ENCODE results near the gene ATOX1. TPM values are rescaled to one million over a fixed set of nuclear protein-coding genes. Genes with fewer than 3 reads are reported as not detected.
A peak's percentile ranks its signal among the peaks of the same experiment; 100 is the strongest.

Gene ATOX1
- total and polyA plus RNA-seq, 2 of the 13 experiments (the other 11 are each of a cell fraction or from before 2014, with no cell fraction given) = 62.4 to 124 TPM

DNA sequence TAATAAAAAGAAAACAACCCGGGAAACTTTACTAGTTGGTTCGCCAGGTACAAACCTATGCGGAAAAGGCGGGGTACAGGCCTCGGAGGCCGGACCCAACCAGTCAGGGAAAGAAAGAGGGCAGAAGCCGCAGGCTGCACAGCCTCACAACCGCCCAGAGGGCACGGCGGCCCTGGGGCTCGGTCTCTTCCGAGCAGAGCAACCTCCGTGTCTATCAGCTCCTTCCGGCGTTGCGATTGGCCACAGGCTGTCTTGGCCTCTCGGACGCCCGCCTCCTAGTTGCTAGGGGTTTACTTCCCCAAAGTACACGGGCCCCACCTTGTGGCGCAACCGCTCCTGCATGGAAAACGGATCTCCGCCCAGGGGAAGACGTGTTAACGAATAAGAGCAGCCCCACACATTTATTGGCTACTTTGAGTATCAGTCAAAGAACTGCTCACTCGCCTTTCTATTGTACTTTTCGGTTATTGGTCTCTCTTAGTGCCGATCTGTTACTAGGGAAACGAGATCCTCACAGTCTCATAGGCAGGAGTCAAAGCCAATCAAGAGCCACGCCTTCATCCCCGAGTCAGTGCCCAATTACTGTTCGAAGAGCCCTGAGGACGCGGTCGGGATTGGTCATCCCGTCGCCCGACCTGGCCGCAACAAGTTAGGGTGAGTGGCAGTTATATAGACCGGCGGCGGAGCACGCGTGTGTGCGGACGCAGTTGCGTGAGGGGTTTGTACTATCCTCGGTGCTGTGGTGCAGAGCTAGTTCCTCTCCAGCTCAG, 13.0 kb upstream of the ATOX1 start, which contains the start of gene G3BP1 (continued):
- TF ChIP-seq, protein P1, sequence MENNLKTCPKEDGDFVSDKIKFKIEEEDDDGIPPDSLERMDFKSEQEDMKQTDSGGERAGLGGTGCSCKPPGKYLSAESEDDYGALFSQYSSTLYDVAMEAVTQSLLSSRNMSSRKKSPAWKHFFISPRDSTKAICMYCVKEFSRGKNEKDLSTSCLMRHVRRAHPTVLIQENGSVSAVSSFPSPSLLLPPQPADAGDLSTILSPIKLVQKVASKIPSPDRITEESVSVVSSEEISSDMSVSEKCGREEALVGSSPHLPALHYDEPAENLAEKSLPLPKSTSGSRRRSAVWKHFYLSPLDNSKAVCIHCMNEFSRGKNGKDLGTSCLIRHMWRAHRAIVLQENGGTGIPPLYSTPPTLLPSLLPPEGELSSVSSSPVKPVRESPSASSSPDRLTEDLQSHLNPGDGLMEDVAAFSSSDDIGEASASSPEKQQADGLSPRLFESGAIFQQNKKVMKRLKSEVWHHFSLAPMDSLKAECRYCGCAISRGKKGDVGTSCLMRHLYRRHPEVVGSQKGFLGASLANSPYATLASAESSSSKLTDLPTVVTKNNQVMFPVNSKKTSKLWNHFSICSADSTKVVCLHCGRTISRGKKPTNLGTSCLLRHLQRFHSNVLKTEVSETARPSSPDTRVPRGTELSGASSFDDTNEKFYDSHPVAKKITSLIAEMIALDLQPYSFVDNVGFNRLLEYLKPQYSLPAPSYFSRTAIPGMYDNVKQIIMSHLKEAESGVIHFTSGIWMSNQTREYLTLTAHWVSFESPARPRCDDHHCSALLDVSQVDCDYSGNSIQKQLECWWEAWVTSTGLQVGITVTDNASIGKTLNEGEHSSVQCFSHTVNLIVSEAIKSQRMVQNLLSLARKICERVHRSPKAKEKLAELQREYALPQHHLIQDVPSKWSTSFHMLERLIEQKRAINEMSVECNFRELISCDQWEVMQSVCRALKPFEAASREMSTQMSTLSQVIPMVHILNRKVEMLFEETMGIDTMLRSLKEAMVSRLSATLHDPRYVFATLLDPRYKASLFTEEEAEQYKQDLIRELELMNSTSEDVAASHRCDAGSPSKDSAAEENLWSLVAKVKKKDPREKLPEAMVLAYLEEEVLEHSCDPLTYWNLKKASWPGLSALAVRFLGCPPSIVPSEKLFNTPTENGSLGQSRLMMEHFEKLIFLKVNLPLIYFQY (CRISPR knock-in tag; IDR thresholded peaks at IDR 0.05; ENCODE audit: borderline replicate concordance) = peak; percentile 40; the same call in 1 of the 2 replicates
- TF ChIP-seq MED13 (CRISPR knock-in tag; IDR thresholded peaks at IDR 0.05) (peak; percentile 64), TBP (CRISPR knock-in tag; IDR thresholded peaks at IDR 0.05) (peak; percentile 78; the same call in 1 of the 2 replicates), ZNF747 (CRISPR knock-in tag; IDR thresholded peaks at IDR 0.05; ENCODE audit: borderline replicate concordance) (no peak), ZBTB1 (CRISPR knock-in tag; IDR thresholded peaks at IDR 0.05; ENCODE audit: borderline replicate concordance) (no peak), YEATS2 (CRISPR knock-in tag; IDR thresholded peaks at IDR 0.05; ENCODE audit: borderline replicate concordance) (peak; percentile 88), CEBPB (IDR thresholded peaks at IDR 0.05; ENCODE audit: borderline replicate concordance, low read depth, low read length) (peak; percentile 98), MAFG (CRISPR knock-in tag; IDR thresholded peaks at IDR 0.05) (0 out of 2 replicates have a peak, but pooled peaks have one; percentile 29), ATF1 (CRISPR knock-in tag; IDR thresholded peaks at IDR 0.05) (peak; percentile 95), ZNF737 (CRISPR knock-in tag; IDR thresholded peaks at IDR 0.05; ENCODE audit: borderline replicate concordance) (no peak), MIER3 (CRISPR knock-in tag; IDR thresholded peaks at IDR 0.05; ENCODE audit: borderline replicate concordance) (peak; percentile 42; the same call in 1 of the 2 replicates)
- TF ChIP-seq, protein P2, sequence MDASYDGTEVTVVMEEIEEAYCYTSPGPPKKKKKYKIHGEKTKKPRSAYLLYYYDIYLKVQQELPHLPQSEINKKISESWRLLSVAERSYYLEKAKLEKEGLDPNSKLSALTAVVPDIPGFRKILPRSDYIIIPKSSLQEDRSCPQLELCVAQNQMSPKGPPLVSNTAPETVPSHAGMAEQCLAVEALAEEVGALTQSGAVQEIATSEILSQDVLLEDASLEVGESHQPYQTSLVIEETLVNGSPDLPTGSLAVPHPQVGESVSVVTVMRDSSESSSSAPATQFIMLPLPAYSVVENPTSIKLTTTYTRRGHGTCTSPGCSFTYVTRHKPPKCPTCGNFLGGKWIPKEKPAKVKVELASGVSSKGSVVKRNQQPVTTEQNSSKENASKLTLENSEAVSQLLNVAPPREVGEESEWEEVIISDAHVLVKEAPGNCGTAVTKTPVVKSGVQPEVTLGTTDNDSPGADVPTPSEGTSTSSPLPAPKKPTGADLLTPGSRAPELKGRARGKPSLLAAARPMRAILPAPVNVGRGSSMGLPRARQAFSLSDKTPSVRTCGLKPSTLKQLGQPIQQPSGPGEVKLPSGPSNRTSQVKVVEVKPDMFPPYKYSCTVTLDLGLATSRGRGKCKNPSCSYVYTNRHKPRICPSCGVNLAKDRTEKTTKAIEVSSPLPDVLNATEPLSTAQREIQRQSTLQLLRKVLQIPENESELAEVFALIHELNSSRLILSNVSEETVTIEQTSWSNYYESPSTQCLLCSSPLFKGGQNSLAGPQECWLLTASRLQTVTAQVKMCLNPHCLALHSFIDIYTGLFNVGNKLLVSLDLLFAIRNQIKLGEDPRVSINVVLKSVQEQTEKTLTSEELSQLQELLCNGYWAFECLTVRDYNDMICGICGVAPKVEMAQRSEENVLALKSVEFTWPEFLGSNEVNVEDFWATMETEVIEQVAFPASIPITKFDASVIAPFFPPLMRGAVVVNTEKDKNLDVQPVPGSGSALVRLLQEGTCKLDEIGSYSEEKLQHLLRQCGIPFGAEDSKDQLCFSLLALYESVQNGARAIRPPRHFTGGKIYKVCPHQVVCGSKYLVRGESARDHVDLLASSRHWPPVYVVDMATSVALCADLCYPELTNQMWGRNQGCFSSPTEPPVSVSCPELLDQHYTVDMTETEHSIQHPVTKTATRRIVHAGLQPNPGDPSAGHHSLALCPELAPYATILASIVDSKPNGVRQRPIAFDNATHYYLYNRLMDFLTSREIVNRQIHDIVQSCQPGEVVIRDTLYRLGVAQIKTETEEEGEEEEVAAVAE (CRISPR knock-in tag; IDR thresholded peaks at IDR 0.05; ENCODE audit: borderline replicate concordance) = peak; percentile 99
- TF ChIP-seq, protein P3, sequence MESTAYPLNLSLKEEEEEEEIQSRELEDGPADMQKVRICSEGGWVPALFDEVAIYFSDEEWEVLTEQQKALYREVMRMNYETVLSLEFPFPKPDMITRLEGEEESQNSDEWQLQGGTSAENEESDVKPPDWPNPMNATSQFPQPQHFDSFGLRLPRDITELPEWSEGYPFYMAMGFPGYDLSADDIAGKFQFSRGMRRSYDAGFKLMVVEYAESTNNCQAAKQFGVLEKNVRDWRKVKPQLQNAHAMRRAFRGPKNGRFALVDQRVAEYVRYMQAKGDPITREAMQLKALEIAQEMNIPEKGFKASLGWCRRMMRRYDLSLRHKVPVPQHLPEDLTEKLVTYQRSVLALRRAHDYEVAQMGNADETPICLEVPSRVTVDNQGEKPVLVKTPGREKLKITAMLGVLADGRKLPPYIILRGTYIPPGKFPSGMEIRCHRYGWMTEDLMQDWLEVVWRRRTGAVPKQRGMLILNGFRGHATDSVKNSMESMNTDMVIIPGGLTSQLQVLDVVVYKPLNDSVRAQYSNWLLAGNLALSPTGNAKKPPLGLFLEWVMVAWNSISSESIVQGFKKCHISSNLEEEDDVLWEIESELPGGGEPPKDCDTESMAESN (CRISPR knock-in tag; conservative IDR thresholded peaks at IDR 0.05) = peak; percentile 95
- TF ChIP-seq, protein P4, sequence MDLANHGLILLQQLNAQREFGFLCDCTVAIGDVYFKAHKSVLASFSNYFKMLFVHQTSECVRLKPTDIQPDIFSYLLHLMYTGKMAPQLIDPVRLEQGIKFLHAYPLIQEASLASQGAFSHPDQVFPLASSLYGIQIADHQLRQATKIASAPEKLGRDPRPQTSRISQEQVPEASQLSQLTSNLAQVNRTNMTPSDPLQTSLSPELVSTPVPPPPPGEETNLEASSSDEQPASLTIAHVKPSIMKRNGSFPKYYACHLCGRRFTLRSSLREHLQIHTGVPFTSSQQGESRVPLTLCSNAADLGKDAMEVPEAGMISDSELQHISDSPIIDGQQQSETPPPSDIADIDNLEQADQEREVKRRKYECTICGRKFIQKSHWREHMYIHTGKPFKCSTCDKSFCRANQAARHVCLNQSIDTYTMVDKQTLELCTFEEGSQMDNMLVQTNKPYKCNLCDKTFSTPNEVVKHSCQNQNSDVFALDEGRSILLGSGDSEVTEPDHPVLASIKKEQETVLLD (CRISPR knock-in tag; IDR thresholded peaks at IDR 0.05; ENCODE audit: low read depth) = no peak

All from HepG2 (cell line).